GM19035 (cell line): ENCODE results near the gene PSMF1.

ENCODE experiments used
- ATAC-seq: cut with Tn5 transposase; IDR thresholded peaks from one replicate; pipeline ENCODE4 v1.9.1; 2021; ENCODE audit not compliant: unreplicated experiment

Gene PSMF1

DNA sequence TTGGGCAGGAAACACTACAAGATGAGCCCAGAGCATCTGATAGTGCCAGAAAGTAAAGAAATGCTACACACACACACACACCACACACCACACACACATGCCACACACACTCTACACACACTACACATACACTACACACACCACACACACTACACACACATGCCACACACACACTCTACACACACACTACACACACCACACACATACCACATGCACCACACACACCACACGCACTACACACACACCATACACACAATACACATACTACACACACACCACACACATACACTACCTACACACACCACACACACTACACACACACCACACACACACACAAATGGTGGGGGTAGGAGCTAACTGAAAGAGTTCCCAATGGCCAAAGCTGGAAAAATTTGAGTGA lies 69.9 kb downstream of the PSMF1 start:
- ATAC-seq = no peak

DNA sequence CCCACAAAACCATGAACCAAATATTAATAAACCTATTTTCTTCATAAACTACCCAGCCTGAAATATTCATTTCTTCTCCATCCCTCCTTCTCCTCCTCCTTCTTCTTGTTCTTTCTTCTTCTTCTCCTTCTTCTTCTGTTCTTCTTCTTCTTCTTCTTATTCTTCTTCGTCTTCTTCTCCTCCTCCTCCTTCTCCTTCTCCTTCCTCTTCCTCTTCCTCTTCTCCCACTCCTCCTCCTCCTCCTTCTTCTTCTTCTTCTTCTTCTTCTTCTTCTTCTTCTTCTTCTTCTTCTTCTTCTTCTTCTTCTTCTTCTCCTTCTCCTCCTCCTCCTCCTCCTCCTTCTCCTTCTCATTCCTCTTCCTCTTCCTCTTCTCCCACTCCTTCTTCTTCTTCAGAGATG lies 71.4 kb downstream of the PSMF1 start:
- no peak for ATAC-seq

DNA sequence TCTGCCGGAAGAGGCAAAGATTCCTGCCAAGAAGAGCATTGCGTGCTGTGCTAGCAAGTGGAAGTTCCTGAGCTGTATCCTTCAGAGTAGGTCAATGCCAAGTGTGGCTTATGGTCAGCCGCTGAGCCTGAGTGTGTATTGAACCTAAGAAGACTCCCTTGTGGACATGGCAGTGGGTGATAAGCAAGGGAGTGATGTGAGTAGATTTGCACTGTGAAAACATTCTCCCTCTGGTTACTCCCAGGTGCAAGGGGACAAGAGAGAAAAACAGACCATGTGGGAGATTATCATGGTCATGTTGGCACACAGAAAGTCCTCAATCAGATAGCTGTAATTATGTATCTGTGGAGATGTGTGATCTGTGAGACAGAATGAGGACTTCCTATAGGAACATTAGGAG lies 72.4 kb downstream of the PSMF1 start:
- ATAC-seq = no peak

DNA sequence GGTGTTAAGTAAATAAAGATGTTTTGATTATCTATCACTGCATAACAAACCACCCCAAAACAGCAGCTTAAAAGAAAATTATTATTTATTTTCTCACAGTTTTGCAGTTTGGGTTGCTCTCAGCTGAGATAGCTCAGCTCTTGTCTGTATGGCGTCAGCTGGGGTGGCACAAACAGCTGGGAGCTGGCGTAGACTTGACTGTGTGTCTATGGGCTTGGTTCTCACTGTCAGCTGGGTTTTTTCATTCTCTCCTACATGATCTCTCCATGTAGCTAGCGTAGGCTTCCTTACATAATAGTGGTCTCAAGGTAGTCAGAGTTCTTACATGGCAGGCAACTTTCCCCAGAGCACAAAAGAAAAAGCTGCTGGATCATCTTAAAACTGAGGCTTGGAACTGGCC lies 72.9 kb downstream of the PSMF1 start:
- no peak for ATAC-seq

DNA sequence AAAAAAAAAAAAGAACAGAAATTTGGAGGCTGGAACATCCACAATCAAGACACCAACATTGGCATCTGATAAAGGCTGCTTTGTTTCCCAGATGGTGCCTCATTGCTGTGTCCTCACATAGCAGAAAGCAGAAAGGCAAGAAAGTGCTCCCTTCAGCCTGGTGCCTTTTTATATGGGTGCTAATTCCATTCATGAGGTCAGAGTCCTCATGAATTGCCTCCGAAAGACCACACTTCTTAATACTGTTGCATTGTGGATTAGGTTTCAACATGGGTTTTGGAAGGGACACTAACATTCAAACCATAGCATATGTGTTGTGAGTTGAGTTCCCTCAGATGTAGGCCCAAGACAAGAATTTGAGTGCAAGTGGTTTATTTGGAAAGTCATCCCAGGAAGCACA lies 76.8 kb downstream of the PSMF1 start:
- no peak for ATAC-seq

DNA sequence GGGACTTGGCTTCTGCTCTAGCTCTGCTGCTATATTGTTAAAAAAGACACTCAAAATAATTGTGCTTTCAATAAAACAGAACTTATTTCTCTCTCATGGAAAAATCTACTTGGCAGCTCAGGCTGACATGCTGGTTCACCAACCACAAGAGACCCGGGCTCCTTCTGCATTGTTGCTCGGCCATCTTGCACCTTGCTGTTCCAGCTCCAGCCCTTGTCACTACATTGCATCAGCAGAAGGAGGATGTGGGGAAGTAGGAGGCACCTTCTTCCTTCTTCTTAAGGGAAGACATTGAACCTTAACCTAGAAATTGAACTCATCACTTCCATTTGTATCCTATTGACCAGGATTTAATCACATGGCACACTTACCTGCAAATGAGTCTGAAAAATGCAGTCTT lies 78.2 kb downstream of the PSMF1 start:
- ATAC-seq = no peak

DNA sequence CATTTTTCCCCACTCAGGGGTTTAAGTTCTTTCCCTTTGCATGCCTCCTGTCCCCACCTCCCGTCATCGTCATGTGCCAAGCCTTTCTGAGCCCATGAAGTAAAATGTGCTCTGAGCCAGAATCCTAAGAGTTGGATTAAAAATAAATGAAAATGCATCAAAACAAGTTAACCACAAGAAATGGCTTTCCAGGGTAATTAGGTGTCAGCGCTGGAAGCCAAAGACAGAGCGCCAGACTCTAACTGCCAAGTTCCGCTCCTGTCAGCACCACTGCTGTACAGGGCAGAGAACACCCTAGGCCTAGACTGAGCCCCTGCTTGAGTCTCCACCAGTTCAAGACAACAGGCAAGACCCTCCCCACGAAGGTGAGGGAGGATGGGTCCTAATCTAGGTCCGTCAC lies 79.4 kb downstream of the PSMF1 start:
- no peak for ATAC-seq

DNA sequence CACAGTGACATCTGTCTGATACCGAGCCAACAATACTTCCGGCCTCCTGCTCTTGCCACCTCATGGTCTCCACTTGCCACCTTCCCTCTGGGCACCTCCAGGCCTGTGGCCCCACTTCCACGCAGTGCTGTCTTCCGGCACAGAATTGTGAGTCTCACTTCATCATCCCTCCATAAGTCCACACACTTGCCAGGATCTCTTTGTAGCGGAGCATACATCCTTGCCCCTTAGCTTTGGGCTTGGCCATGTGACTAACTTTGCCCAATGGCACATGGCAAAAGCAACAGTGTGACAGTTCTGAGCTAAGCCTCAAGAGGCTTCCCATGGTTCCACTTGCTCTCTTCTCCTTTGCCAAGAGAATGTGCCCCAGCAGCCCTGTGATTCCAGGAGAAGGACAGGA lies 80.3 kb downstream of the PSMF1 start:
- no peak for ATAC-seq

DNA sequence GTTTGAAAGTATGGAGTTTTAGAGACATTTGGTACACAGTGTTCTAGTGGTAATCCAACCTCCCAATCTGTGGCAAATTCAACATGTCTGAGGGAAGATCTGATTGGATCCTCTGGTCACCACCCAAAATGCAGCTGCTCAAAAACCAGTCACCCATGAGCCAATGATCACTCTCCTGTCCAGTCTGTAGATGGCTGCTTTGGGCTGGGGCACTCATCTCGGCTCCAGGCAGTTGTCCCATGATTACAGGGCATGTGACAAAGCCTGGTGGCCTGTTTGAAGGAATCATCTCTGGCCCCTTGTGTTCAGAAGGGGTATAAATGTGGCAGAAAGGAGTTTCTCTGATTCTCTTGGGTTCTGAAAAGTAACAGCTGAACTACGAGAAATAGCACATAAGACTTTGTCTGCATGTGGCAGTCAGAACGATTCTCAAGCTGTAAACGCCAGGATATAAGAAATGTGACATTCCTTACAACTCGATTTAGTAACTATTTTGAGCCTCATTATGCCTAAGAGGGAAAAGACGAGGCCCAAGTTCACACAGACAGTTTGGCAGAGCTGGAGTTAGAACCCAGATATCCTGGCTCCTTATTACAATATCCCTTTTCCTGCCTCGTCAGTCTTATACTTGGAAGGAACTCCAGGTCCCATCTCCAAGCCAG lies 80.9 kb downstream of the PSMF1 start:
- no peak for ATAC-seq

DNA sequence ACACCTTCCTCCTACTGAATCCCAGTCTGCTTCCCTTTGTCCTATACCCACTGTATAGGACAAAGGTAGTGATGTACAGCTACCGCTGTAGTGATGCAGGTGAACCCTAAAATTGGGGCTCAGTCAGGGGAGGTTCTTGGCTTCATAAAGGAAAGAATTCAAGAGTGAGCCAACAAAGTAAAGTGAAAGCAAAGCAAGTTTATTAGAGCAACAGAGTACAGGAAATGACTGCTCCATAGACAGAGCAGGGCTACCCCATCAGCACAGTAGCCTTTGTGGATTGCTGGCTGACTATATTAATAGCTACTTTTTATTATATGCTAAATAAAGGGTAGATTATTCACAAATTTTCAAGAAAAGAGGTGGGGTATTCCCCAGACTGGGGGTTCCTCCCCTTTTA lies 81.6 kb downstream of the PSMF1 start:
- ATAC-seq = no peak

DNA sequence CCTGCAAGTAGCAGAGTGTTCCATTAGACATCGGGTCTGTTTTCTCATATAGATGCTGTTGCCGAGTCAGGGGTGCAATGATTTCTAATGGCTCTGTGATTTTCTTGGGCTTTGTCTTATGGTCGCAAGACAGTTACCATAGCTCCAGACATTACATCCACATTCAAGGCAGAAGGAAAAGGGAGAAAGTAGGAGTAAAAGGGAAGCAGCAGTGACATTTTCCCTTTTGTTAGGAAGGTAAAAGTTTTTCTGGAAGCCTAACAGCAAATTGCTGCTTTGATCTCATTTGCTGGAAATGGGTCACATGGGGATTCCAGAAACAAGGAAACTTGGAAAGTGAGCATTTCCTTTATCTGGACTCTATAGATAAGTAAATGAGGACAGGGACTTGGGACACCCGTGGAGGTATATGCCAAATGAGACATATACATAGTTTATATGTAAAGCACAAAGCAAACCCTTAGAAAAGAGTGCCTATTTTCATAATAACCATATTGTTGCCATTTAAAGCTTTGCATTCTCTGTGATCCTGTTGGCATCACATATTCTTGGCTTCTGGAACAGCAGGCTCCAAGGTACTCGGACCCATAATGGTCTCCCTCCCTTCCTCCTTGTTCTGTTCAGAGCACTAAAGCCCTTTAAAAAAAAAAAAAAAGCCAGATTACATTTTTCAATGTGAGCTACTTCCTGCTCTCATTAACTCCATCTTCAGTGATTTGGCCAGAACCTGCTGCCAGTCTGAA lies 84.5 kb downstream of the PSMF1 start, which contains the start of gene C20orf202:
Gene C20orf202 (plus strand): TSS at position 693 of the 743 bp plus-strand sequence. CDS start 132 bp downstream, outside the sequence.
- no peak for ATAC-seq

DNA sequence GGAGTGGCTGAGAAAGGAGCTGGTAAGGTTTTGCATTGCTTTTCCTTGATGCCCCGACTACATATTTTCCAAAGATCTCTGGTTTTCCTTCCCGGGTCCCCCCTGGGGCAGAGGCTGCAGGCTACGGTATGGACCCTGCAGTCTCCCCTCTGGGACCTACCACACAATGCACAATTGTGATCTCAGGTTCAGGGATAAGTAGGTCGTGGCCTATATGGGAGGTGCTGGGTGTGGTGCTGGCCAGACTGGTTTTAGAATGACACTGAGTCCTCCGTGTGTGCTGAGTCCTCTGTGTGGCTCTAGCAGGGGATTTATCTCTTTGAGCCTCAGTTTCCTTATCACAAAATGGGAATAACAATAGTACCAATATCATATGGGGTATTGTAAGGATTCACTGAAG lies 85.2 kb downstream of the PSMF1 start:
- no peak for ATAC-seq

DNA sequence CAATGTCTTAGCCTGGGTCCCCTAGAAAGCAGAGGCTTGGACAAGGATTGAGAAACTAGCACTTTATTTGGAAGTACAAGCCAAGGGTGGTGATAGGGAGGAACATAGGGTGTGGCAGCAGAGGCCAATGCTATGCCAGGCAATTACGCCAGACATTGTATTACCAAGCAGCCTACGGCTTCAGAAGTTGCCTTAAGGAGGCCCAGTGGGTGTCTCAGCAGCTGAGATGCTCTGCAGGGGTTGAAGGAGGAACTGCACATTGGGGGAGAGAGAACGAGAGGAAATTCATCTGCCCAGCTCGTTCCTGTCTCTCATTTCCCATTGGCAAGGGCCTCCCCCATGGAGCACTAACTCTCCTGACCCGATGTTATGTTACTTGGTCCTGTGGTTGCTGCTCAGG lies 85.7 kb downstream of the PSMF1 start:
- no peak for ATAC-seq

DNA sequence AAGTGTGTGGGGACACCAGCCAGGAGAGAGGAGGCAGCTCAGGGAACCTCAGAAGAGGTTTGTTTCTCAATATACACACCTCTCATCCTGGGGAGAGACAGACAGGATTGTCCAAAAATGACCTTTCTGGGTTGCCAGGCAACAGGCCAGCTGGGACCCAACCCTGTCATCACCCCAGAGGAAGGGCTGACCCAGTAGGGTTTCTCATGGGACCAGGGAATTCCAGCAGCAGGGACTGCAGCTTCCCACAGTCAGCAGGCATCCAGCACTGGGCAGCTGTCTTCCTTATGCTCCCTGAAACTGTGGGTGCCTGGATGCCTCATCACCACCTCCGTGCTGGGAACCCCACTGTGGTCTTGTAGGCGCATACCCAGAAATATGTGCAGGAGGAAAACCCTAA lies 86.2 kb downstream of the PSMF1 start:
- ATAC-seq = no peak

DNA sequence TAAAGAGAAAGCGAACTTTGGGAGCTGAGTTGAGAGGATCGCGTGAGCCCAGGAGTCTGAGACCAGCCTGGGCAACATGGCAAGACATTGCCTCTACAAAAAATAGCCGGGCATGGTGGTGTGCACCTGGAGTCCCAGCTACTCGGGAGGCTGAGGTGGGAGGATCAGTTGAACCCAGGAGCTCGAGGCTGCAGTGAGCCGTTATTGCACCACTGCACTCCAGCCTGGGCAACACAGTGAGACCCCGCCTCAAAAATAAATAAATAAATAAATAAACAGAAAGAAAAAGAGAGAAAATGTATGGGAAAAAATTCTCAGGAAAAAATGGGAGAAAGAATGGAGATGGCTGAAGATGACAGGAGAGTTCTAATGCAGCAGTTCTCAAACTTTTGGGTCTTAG lies 87.4 kb downstream of the PSMF1 start:
- no peak for ATAC-seq

DNA sequence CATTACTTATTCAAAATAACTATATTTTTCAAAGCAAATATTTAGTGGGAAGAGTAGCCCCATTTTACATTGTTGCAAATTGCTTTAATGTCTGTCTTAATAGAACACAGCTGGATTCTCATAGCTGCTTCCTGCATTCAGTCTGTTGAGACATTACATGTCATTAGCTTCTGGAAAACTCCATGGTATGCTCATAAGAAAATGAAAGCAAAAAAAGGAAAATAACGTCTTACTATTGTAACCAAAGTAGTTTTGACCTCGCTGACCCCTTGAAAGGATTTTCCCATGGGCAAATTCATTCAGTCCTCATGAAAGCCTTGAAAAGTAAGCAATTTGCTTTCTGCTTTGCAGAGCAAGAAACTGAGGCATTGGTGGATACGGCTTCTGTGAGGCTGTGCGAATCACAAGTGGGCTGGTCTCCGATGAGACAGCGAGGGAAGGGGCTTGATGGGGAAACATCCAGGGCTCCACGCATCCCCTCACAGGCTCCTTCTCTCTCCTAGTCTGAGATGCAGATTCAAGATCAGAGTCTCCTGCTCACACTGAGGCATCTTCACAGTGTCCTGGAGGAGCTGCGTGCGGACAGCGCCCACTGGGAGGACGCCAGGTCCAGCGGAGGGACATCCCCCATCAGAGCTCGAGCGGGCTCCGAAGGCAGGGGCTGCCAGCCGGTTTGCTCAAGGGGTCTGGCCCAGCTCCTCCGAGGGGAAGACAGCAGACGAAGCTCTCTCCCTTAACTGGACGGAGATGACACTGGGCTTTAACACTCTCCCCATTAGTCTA lies 88.2 kb downstream of the PSMF1 start:
- ATAC-seq = no peak

DNA sequence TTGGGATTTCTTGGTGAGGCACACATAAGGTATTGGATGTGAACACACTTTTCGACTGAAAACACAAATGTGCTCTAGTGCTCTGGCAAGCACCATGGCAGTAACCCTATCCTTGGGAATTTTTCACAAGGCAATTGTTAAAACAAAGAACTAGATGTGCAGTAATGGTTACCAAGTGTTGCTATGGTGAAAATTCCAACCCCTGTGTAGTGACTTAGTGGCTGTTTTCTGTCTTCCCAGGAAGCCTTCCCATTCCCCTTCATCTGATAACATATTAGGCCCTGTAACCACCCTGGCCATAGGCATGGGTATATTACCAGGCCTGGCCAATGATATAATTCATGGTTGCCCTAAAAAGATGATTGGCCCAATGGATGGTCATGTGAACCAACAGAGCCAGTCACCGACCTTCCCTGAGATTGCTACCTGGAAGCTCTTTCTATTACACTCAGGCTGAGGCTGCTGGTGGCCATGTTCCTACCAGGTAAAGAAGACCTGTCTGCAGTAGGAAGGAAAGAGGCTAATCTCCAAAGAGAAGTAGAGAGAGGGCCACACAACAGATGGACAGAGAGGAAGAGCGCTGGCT lies 89.0 kb downstream of the PSMF1 start:
- ATAC-seq = no peak

DNA sequence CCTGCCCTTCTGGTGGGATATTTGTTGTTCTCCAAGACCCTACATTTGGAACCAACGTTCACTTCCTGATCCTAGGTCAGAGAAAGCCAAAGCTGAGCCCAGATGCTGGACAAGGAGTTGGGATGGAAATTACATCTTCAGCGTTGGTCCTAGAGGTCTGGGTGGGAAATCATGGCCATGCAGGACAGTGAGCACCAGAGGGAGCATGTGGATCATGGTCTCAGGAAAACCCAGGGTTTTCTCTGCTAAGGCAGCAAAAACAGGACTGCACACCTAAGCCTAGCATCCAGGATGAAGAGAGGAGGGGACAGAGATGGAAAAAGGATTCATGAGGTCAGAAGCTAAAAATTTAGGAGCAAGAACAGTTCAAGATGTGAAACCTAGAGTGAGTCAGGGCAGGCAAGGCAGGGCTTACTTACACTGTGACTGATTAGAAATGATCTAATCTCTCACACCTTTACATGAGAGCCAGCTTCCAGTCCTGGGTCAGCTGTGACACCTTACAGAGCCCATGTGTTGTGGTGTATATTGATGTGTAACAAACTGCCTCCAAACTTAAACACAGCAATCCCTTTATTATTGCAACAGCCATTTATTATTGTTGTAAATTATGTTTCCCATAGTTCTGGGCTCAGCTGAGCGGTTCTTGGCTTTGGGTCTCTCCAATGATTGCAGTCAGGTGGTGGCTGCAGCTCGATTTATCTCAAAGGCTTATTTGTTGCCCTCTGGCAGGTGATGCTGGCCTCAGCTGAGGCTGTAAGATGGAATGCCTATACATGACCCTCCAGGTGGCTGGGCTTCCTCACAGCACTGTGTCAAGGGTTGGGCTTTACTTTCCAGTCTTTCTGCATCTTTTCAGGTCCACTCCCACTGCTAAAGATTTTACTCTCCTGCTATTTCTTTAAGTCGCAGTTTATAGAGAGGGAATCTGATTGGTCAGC lies 91.3 kb downstream of the PSMF1 start:
- ATAC-seq = no peak

DNA sequence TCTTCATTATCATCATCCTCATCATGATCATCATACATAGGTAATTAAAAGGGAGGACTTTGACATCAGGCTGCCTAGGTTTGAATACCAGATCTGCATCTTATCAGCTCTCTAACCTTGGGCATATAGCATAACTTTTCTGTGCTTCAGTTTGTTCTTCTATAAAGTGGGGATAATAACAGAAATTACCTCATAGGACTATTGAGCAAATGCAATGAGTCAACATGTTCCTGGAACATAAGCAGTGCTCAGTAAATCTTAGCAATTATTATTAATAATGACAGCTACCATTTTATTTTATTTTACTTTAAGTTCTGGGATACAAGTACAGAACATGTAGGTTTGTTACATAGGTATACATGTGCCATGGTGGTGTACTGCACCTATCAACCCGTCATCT lies 92.1 kb downstream of the PSMF1 start:
- no peak for ATAC-seq

DNA sequence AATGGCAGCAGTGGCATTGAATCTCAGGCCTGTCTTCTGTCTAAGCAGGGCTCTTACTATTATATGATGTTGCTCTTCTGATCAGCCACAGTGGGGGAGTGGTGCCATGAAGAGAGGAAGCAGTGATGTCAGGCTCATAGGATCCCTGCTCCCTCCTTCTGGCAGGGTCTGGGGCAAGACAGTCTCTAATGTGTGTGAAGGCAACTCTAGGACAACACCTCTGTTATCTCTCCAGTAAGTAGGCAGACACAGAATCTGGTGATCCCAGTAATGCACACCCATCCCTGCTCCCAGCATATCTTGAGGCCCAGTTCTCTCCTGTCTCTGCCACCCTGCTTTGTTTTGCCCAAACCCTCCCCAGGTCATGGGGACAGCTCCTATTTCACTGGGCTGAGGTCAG lies 93.6 kb downstream of the PSMF1 start:
- no peak for ATAC-seq
